Urinary bladder (tissue), 4 donors: Measurements from ENCODE around the gene PLEKHG1. TPM values are rescaled to one million over a fixed set of nuclear protein-coding genes. Genes with fewer than 3 reads are reported as not detected.

Experiments
- DNase-seq: peaks from one replicate; pipeline ENCODE4 v3.0.0-alpha.2; 2015; ENCODE audit errors: extremely low spot score
- H3K27ac ChIP-seq: one replicate; pipeline ENCODE4 v1.5.1; 2013; ENCODE audit warnings: low read depth, mild to moderate bottlenecking, moderate library complexity
- H3K36me3 ChIP-seq: one replicate; pipeline ENCODE4 v1.6.1; 2013; ENCODE audit warnings: mild to moderate bottlenecking, moderate library complexity; ENCODE audit not compliant: insufficient read depth
- H3K4me1 ChIP-seq: one replicate; pipeline ENCODE4 v1.6.1; 2013; ENCODE audit warnings: mild to moderate bottlenecking, moderate library complexity; ENCODE audit not compliant: insufficient read depth
- H3K4me3 ChIP-seq: one replicate; pipeline ENCODE4 v1.5.1; 2013; ENCODE audit warnings: low read depth, low read length
- WGBS: extraction: QIAGEN DNeasy Blood & Tissue Kit; methylation state at CpG from one replicate; pipeline ENCODE4 v1.1.7; 2013; 5-methylcytosine and 5-hydroxymethylcytosine counted together
- polyA plus RNA-seq: library from polyadenylated mRNA; stranded (reverse); fragments of 200-250 nt; gene quantifications from one replicate; pipeline ENCODE4 v1.2.3, GENCODE V29; 2013
- total RNA-seq: library from RNA; depleted of rRNA; stranded (reverse); fragments of >200 nt; gene quantifications from one replicate; pipeline ENCODE4 v1.2.3, GENCODE V29; 2014
- donor health status: healthy with polysubstance abuse.
- donor health status: healthy.

Gene PLEKHG1
- total and polyA plus RNA-seq, 2 donors = 6.9 to 39.5 TPM

GRCh38 chr6:150598858-150599198 lies 857 bp upstream of the PLEKHG1 start:
- 96% methylated on average over 3 of the region's 3 CpGs for WGBS
- DNase-seq = no peak
- H3K4me1 ChIP-seq = no peaks in the 10 kb centered on the region
- no peak overlapping the region for H3K4me3 ChIP-seq
- H3K27ac ChIP-seq = no peak overlapping the region
- no peaks in the 10 kb centered on the region for H3K36me3 ChIP-seq

GRCh38 chr6:150600010-150600300 lies 270 bp downstream of the PLEKHG1 start:
- H3K27ac ChIP-seq = peak overlapping the region; percentile 86
- under 1% methylated on average over 36 of the region's 38 CpGs for WGBS

GRCh38 chr6:150600301-150601017 lies 774 bp downstream of the PLEKHG1 start:
- under 1% methylated on average over 69 of the region's 69 CpGs for WGBS
- no peaks in the 10 kb centered on the region for H3K4me1 ChIP-seq
- peak overlapping the region; percentile 99 for H3K4me3 ChIP-seq
- DNase-seq = no peak
- H3K36me3 ChIP-seq = no peaks in the 10 kb centered on the region
- peak overlapping the region; percentile 86 for H3K27ac ChIP-seq

More at GRCh38 chr6:150600010-150600300, 270 bp downstream of the PLEKHG1 start:
- no peaks in the 10 kb centered on the region for H3K36me3 ChIP-seq
- no peaks in the 10 kb centered on the region for H3K4me1 ChIP-seq
- DNase-seq = no peak
- H3K4me3 ChIP-seq = peak overlapping the region; percentile 99

GRCh38 chr6:150601439-150601838 lies 1.8 kb downstream of the PLEKHG1 start:
- 79% methylated on average over 4 of the region's 4 CpGs for WGBS
- Histone ChIP-seq H3K27ac (no peak overlapping the region), H3K4me3 (no peak overlapping the region)

GRCh38 chr6:150603176-150603575 lies 3.5 kb downstream of the PLEKHG1 start:
- no peak overlapping the region for H3K27ac ChIP-seq
- no peaks in the 10 kb centered on the region for H3K36me3 ChIP-seq
- WGBS = 88% methylated on average over 4 of the region's 4 CpGs
- DNase-seq = no peak
- no peak overlapping the region for H3K4me3 ChIP-seq
- peaks cover 1% of the 10 kb centered on the region for H3K4me1 ChIP-seq

More at GRCh38 chr6:150601439-150601838, 1.8 kb downstream of the PLEKHG1 start:
- Histone ChIP-seq H3K4me1 (peaks cover 1% of the 10 kb centered on the region), H3K36me3 (no peaks in the 10 kb centered on the region)
- no peak for DNase-seq

GRCh38 chr6:150604467-150604866 lies 4.8 kb downstream of the PLEKHG1 start:
- Histone ChIP-seq H3K36me3 (no peaks in the 10 kb centered on the region), H3K4me3 (no peak overlapping the region), H3K27ac (no peak overlapping the region), H3K4me1 (peaks cover 1% of the 10 kb centered on the region)
- WGBS = 82% methylated on average over 6 of the region's 6 CpGs
- DNase-seq = no peak

GRCh38 chr6:150605333-150605732 lies 5.6 kb downstream of the PLEKHG1 start:
- no peak overlapping the region for H3K4me3 ChIP-seq
- H3K36me3 ChIP-seq = no peaks in the 10 kb centered on the region
- WGBS = 97% methylated on average over 3 of the region's 3 CpGs
- H3K4me1 ChIP-seq = peaks cover 1% of the 10 kb centered on the region
- no peak overlapping the region for H3K27ac ChIP-seq
- no peak for DNase-seq

GRCh38 chr6:150606168-150606591 lies 6.5 kb downstream of the PLEKHG1 start:
- no peak for DNase-seq

GRCh38 chr6:150606647-150607328 lies 7.1 kb downstream of the PLEKHG1 start:
- WGBS = 44% methylated on average over 5 of the region's 5 CpGs
- no peak overlapping the region for H3K4me3 ChIP-seq
- H3K36me3 ChIP-seq = no peaks in the 10 kb centered on the region
- H3K4me1 ChIP-seq = peaks cover 1% of the 10 kb centered on the region
- DNase-seq = no peak
- H3K27ac ChIP-seq = no peak overlapping the region

More at GRCh38 chr6:150606168-150606591, 6.5 kb downstream of the PLEKHG1 start:
- WGBS = 51% methylated on average over 3 of the region's 3 CpGs
- peaks cover 1% of the 10 kb centered on the region for H3K4me1 ChIP-seq
- H3K27ac ChIP-seq = no peak overlapping the region
- no peaks in the 10 kb centered on the region for H3K36me3 ChIP-seq
- no peak overlapping the region for H3K4me3 ChIP-seq

GRCh38 chr6:150607329-150607650 lies 7.6 kb downstream of the PLEKHG1 start:
- DNase-seq = no peak
- WGBS = 77% methylated on average over 3 of the region's 3 CpGs
- H3K4me3 ChIP-seq = no peak overlapping the region
- no peak overlapping the region for H3K27ac ChIP-seq
- no peaks in the 10 kb centered on the region for H3K36me3 ChIP-seq
- peaks cover 1% of the 10 kb centered on the region for H3K4me1 ChIP-seq

- H3K27ac ChIP-seq = no peak overlapping the region
These were observed 10.9 kb downstream of the PLEKHG1 start for GRCh38 chr6:150610584-150610983.

GRCh38 chr6:150613269-150613668 lies 13.6 kb downstream of the PLEKHG1 start:
- WGBS = 88% methylated on average over 4 of the region's 4 CpGs
- no peaks in the 10 kb centered on the region for H3K4me1 ChIP-seq

More at GRCh38 chr6:150610584-150610983, 10.9 kb downstream of the PLEKHG1 start:
- no peaks in the 10 kb centered on the region for H3K36me3 ChIP-seq
- H3K4me3 ChIP-seq = no peak overlapping the region
- no peak for DNase-seq
- H3K4me1 ChIP-seq = peaks cover 1% of the 10 kb centered on the region

GRCh38 chr6:150615967-150616366 lies 16.3 kb downstream of the PLEKHG1 start:
- Histone ChIP-seq H3K4me3 (no peak overlapping the region), H3K4me1 (peaks cover 2% of the 10 kb centered on the region), H3K27ac (no peak overlapping the region), H3K36me3 (no peaks in the 10 kb centered on the region)
- DNase-seq = no peak

More at GRCh38 chr6:150613269-150613668, 13.6 kb downstream of the PLEKHG1 start:
- H3K27ac ChIP-seq = no peak overlapping the region
- no peak overlapping the region for H3K4me3 ChIP-seq
- no peaks in the 10 kb centered on the region for H3K36me3 ChIP-seq
- DNase-seq = no peak

- H3K27ac ChIP-seq = no peak overlapping the region
- H3K4me1 ChIP-seq = peaks cover 2% of the 10 kb centered on the region
- WGBS = 60% methylated on average over 2 of the region's 2 CpGs
- no peak overlapping the region for H3K4me3 ChIP-seq
- H3K36me3 ChIP-seq = no peaks in the 10 kb centered on the region
- no peak for DNase-seq
These were observed 16.9 kb downstream of the PLEKHG1 start for GRCh38 chr6:150616586-150616985.
